ENCODE measurements around the gene MPV17L.

The MPV17L gene

DNA sequence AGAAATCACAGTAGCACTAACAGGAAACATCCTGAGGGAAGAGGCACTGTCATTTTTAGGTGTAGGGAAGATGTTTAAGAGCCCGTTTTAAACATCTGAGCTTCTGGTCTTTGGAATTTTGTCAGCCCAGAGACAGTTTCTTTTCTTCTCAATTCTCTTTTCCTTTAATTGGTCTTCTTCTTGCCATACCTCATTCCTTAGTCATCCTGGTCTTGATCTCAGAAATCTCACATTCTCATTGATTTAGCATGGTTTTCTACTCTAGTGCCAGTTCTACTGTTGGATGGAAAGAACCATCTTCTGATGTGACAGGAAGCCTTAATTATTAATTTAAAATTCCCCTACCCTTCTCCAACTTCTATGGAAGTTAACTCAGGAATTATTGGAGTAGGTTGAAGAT is 64.2 kb downstream of the MPV17L start (continued):
- TF ChIP-seq, protein P1, sequence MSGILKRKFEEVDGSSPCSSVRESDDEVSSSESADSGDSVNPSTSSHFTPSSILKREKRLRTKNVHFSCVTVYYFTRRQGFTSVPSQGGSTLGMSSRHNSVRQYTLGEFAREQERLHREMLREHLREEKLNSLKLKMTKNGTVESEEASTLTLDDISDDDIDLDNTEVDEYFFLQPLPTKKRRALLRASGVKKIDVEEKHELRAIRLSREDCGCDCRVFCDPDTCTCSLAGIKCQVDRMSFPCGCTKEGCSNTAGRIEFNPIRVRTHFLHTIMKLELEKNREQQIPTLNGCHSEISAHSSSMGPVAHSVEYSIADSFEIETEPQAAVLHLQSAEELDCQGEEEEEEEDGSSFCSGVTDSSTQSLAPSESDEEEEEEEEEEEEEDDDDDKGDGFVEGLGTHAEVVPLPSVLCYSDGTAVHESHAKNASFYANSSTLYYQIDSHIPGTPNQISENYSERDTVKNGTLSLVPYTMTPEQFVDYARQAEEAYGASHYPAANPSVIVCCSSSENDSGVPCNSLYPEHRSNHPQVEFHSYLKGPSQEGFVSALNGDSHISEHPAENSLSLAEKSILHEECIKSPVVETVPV (CRISPR knock-in tag; IDR thresholded peaks at IDR 0.05): no peak
- TF ChIP-seq, protein P2, sequence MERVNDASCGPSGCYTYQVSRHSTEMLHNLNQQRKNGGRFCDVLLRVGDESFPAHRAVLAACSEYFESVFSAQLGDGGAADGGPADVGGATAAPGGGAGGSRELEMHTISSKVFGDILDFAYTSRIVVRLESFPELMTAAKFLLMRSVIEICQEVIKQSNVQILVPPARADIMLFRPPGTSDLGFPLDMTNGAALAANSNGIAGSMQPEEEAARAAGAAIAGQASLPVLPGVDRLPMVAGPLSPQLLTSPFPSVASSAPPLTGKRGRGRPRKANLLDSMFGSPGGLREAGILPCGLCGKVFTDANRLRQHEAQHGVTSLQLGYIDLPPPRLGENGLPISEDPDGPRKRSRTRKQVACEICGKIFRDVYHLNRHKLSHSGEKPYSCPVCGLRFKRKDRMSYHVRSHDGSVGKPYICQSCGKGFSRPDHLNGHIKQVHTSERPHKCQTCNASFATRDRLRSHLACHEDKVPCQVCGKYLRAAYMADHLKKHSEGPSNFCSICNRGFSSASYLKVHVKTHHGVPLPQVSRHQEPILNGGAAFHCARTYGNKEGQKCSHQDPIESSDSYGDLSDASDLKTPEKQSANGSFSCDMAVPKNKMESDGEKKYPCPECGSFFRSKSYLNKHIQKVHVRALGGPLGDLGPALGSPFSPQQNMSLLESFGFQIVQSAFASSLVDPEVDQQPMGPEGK (CRISPR knock-in tag; IDR thresholded peaks at IDR 0.05; ENCODE audit: borderline replicate concordance): no peak
- no peak for TF ChIP-seq ESRRG (CRISPR knock-in tag; IDR thresholded peaks at IDR 0.05)
- TF ChIP-seq OSR1 (CRISPR knock-in tag; IDR thresholded peaks at IDR 0.05): no peak

DNA sequence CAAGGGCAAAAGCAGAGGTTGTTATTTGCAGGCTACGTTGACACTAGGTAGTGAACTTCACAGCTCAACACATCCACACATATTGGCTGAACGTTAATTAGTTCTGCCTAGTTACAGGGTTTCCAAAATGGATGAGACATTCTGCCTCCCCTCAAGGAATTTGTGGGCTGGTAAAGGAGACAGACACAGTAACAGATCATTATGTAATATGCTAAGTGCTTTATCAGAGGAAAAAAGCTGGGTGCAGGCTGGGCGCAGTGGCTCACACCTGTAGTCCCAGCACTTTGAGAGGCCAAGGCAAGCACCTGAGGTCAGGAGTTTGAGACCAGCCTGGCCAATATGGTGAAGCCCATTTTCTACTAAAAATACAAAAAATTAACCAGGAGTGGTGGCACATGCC is 65.0 kb downstream of the MPV17L start:
- TF ChIP-seq ARNTL (CRISPR knock-in tag; IDR thresholded peaks at IDR 0.05; ENCODE audit: borderline replicate concordance, low read depth) (no peak), ZFP3 (CRISPR knock-in tag; IDR thresholded peaks at IDR 0.05) (no peak), CSDC2 (CRISPR knock-in tag; IDR thresholded peaks at IDR 0.05) (no peak), TCF4 (CRISPR knock-in tag; IDR thresholded peaks at IDR 0.05; ENCODE audit: borderline replicate concordance) (no peak), TOX (CRISPR knock-in tag; IDR thresholded peaks at IDR 0.05; ENCODE audit: borderline replicate concordance) (no peak), RARB (CRISPR knock-in tag; IDR thresholded peaks at IDR 0.05) (no peak), OSR1 (CRISPR knock-in tag; IDR thresholded peaks at IDR 0.05) (no peak), ZFP30 (CRISPR knock-in tag; IDR thresholded peaks at IDR 0.05) (no peak), PPARA (CRISPR knock-in tag; IDR thresholded peaks at IDR 0.05; ENCODE audit: borderline replicate concordance) (no peak), ZNF565 (CRISPR knock-in tag; conservative IDR thresholded peaks at IDR 0.05; ENCODE audit: low read depth) (no peak), ZNF70 (CRISPR knock-in tag; IDR thresholded peaks at IDR 0.05) (no peak), ZC3H10 (CRISPR knock-in tag; IDR thresholded peaks at IDR 0.05) (no peak), ISL1 (CRISPR knock-in tag; IDR thresholded peaks at IDR 0.05) (no peak)
- TF ChIP-seq, protein P3, sequence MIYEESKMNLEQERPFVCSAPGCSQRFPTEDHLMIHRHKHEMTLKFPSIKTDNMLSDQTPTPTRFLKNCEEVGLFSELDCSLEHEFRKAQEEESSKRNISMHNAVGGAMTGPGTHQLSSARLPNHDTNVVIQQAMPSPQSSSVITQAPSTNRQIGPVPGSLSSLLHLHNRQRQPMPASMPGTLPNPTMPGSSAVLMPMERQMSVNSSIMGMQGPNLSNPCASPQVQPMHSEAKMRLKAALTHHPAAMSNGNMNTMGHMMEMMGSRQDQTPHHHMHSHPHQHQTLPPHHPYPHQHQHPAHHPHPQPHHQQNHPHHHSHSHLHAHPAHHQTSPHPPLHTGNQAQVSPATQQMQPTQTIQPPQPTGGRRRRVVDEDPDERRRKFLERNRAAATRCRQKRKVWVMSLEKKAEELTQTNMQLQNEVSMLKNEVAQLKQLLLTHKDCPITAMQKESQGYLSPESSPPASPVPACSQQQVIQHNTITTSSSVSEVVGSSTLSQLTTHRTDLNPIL (CRISPR knock-in tag; IDR thresholded peaks at IDR 0.05; ENCODE audit: low read depth): no peak
- TF ChIP-seq, protein P4, sequence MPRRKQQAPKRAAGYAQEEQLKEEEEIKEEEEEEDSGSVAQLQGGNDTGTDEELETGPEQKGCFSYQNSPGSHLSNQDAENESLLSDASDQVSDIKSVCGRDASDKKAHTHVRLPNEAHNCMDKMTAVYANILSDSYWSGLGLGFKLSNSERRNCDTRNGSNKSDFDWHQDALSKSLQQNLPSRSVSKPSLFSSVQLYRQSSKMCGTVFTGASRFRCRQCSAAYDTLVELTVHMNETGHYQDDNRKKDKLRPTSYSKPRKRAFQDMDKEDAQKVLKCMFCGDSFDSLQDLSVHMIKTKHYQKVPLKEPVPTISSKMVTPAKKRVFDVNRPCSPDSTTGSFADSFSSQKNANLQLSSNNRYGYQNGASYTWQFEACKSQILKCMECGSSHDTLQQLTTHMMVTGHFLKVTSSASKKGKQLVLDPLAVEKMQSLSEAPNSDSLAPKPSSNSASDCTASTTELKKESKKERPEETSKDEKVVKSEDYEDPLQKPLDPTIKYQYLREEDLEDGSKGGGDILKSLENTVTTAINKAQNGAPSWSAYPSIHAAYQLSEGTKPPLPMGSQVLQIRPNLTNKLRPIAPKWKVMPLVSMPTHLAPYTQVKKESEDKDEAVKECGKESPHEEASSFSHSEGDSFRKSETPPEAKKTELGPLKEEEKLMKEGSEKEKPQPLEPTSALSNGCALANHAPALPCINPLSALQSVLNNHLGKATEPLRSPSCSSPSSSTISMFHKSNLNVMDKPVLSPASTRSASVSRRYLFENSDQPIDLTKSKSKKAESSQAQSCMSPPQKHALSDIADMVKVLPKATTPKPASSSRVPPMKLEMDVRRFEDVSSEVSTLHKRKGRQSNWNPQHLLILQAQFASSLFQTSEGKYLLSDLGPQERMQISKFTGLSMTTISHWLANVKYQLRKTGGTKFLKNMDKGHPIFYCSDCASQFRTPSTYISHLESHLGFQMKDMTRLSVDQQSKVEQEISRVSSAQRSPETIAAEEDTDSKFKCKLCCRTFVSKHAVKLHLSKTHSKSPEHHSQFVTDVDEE (CRISPR knock-in tag; IDR thresholded peaks at IDR 0.05): no peak
- ATAC-seq: no peak

DNA sequence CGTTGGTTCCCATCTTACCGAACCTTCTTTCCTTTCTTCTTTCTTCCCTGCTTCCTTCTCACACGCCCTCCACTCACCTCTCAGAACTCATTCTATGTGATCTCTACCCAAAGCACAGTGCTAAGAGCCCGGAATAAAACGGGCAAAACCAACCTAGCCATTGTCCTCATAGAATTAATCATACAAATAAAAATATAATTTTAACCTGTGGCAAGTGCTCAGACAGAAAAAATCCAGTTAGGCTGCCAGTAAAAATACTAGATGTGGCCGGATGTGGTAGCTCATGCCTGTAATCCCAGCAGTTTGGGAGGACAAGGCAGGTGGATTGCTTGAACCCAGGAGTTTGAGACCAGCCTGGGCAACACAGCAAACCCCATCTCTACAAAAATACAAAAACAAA is 65.8 kb downstream of the MPV17L start:
- TF ChIP-seq RARB (CRISPR knock-in tag; IDR thresholded peaks at IDR 0.05) (no peak), GLIS3 (CRISPR knock-in tag; IDR thresholded peaks at IDR 0.05) (no peak), ZC3H10 (CRISPR knock-in tag; IDR thresholded peaks at IDR 0.05) (no peak), ZNF8 (CRISPR knock-in tag; IDR thresholded peaks at IDR 0.05) (no peak)
- TF ChIP-seq, protein P1 (CRISPR knock-in tag; IDR thresholded peaks at IDR 0.05): no peak
- no peak for ATAC-seq

Measured in SK-N-SH treated with all-trans-retinoic acid at 6 μM for 48 hours (cell line).